ENCODE data around the gene STRN. TPM values are rescaled to one million over a fixed set of nuclear protein-coding genes. Genes with fewer than 3 reads are reported as not detected.

STRN gene
- total and polyA plus RNA-seq, 9 of the 15 experiments (the other 6 are each of a cell fraction or from before 2014, with no cell fraction given) = 1.3 to 31.2 (median 20.0) TPM

- intact Hi-C loops (cut with micrococcal nuclease) = no loop called here
- Histone ChIP-seq H3K36me3 (ENCODE audit: control insufficient read depth, insufficient read depth, low read length) (peaks cover 47% of the 10 kb centered on the region; the same call in 2 of the 3 replicates), H3K79me2 (ENCODE audit: control insufficient read depth, insufficient read depth, low read length) (no peaks in the 10 kb centered on the region), H3K4me3 (no peak overlapping the region), H3K4me1 (replicated peaks in 1 of 2; ENCODE audit: control insufficient read depth in 2 of 2, insufficient read depth in 2 of 2, low read length in 2 of 2) (no peaks in the 10 kb centered on the region), H3K9ac (ENCODE audit: insufficient read depth in 1 of 2, low read depth in 2 of 2, low read length in 2 of 2) (no peak overlapping the region), H3K27me3 (ENCODE audit: control insufficient read depth in 2 of 2, insufficient read depth in 2 of 2, low read length in 2 of 2) (no peaks in the 10 kb centered on the region), H3K27ac (ENCODE audit: extremely low read depth, low read depth, low read length) (no peak overlapping the region), H3K9me3 (replicated peaks; ENCODE audit: control insufficient read depth, insufficient read depth, low read depth, low read length) (no peaks in the 10 kb centered on the region; the same call in 1 of the 2 replicates), H4K20me1 (replicated peaks; ENCODE audit: control insufficient read depth, insufficient read depth, low read length) (no peaks in the 10 kb centered on the region), H3K9me1 (ENCODE audit: control insufficient read depth, insufficient read depth, low read length) (no peaks in the 10 kb centered on the region), H2AFZ (ENCODE audit: low read depth, low read length) (no peak overlapping the region), H3K4me2 (ENCODE audit: insufficient read depth, low read length) (no peak overlapping the region)
- 78% methylated on average over 1 of the region's 1 CpG for WGBS (ENCODE audit: insufficient coverage, low coverage, missing lambda C conversion rate)
- TF ChIP-seq CLOCK (CRISPR knock-in tag; IDR thresholded peaks at IDR 0.05; ENCODE audit: borderline replicate concordance) (no peak), ILK (tag; IDR thresholded peaks at IDR 0.05; ENCODE audit: borderline replicate concordance, low read depth) (no peak), TEAD2 (tag; IDR thresholded peaks at IDR 0.05) (no peak)
- TF ChIP-seq, protein P1, sequence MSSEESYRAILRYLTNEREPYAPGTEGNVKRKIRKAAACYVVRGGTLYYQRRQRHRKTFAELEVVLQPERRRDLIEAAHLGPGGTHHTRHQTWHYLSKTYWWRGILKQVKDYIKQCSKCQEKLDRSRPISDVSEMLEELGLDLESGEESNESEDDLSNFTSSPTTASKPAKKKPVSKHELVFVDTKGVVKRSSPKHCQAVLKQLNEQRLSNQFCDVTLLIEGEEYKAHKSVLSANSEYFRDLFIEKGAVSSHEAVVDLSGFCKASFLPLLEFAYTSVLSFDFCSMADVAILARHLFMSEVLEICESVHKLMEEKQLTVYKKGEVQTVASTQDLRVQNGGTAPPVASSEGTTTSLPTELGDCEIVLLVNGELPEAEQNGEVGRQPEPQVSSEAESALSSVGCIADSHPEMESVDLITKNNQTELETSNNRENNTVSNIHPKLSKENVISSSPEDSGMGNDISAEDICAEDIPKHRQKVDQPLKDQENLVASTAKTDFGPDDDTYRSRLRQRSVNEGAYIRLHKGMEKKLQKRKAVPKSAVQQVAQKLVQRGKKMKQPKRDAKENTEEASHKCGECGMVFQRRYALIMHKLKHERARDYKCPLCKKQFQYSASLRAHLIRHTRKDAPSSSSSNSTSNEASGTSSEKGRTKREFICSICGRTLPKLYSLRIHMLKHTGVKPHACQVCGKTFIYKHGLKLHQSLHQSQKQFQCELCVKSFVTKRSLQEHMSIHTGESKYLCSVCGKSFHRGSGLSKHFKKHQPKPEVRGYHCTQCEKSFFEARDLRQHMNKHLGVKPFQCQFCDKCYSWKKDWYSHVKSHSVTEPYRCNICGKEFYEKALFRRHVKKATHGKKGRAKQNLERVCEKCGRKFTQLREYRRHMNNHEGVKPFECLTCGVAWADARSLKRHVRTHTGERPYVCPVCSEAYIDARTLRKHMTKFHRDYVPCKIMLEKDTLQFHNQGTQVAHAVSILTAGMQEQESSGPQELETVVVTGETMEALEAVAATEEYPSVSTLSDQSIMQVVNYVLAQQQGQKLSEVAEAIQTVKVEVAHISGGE (CRISPR knock-in tag; IDR thresholded peaks at IDR 0.05) = no peak
- no TSS peak for BruUV-seq (replicated peaks)
- FAIRE-seq (no peak), ATAC-seq (no peak), DNase-seq (ENCODE audit: extremely low read depth in 1 of 4, low spot score in 3 of 4) (no peak)
- ChIA-PET POLR2A (no interaction called here), CTCF (ENCODE audit: low intra/inter-chr PET ratio) (no interaction called here)
- in situ Hi-C loops (cut with MboI) = no loop called here
Observed at GRCh38 chr2:36881816-36882215, 84.5 kb downstream of the STRN start.

All from K562 (cell line).